GM18499 (cell line): Measurements from ENCODE around the gene QRICH2.
A peak's percentile ranks its signal among the peaks of the same experiment; 100 is the strongest.
"Not testable (repeated sequence)": the region's sequence is repeated elsewhere in the genome, so short reads cannot be mapped to it uniquely, and the experiment has no call there.

Experiments used
- ATAC-seq: cut with Tn5 transposase; IDR thresholded peaks from one replicate; pipeline ENCODE4 v1.9.1; 2021; ENCODE audit warnings: moderate number of reproducible peaks; ENCODE audit not compliant: insufficient read depth, unreplicated experiment

QRICH2 gene, protein sequence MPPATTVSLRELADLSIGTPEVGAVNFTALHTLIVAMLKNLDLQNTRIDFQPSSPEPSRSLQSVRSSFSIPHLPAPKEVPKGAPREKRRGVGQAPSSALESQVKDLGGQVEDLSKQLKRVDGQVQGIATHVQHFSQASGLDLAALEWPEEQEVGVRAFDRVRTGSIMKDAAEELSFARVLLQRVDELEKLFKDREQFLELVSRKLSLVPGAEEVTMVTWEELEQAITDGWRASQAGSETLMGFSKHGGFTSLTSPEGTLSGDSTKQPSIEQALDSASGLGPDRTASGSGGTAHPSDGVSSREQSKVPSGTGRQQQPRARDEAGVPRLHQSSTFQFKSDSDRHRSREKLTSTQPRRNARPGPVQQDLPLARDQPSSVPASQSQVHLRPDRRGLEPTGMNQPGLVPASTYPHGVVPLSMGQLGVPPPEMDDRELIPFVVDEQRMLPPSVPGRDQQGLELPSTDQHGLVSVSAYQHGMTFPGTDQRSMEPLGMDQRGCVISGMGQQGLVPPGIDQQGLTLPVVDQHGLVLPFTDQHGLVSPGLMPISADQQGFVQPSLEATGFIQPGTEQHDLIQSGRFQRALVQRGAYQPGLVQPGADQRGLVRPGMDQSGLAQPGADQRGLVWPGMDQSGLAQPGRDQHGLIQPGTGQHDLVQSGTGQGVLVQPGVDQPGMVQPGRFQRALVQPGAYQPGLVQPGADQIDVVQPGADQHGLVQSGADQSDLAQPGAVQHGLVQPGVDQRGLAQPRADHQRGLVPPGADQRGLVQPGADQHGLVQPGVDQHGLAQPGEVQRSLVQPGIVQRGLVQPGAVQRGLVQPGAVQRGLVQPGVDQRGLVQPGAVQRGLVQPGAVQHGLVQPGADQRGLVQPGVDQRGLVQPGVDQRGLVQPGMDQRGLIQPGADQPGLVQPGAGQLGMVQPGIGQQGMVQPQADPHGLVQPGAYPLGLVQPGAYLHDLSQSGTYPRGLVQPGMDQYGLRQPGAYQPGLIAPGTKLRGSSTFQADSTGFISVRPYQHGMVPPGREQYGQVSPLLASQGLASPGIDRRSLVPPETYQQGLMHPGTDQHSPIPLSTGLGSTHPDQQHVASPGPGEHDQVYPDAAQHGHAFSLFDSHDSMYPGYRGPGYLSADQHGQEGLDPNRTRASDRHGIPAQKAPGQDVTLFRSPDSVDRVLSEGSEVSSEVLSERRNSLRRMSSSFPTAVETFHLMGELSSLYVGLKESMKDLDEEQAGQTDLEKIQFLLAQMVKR (N-terminal part only)

DNA sequence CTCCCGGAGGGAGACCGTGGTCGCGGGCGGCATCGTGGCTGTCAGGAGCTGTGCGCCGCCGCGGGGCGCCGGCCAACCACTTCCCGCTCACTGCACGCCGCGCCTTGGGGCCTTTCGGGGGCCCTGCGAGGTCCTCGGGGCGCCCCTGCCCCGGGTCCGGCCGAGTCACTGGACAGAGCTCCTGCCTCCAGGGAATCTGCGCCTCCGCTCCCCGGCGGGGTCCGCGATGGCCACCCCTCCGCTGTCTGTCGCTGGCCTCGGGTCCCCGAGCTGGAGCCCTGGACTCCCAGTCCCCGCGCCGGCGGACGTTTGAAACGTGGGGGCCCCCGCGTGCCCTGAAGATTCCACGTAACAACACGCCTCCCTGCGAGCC, at the start of gene QRICH2:
QRICH2 (minus strand) TSS at position 311 of the 373 bp plus-strand sequence; CDS start at position 33, 278 bp downstream.
- no peak for ATAC-seq

DNA sequence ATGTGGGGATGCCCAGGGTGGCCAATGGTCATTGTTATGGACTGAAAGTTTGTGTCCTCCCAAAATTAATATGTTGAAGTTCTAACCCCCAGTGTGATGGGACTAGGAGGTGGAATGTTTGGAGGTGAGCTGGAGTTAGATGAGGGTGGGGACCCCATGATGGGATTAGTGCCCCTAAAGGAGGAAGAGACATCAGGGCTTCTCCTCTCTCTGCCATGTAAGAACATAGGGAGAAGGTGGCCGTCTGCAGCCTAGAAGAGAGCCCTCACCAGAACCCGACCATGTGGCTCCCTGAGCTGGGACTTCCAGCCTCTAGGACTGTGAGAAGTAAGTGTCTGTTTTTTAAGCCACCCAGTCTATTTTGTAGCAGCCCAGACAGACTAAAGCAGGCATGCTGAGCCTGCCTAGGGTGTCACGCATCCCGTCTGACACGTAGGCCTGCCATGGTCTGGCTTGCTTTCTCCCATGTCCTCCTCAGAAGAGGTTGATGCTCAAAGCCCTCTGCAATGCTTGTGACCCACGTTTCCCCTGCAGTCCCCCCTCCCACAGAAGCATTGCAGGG, 49.6 kb upstream of the QRICH2 start:
- ATAC-seq, result no peak

DNA sequence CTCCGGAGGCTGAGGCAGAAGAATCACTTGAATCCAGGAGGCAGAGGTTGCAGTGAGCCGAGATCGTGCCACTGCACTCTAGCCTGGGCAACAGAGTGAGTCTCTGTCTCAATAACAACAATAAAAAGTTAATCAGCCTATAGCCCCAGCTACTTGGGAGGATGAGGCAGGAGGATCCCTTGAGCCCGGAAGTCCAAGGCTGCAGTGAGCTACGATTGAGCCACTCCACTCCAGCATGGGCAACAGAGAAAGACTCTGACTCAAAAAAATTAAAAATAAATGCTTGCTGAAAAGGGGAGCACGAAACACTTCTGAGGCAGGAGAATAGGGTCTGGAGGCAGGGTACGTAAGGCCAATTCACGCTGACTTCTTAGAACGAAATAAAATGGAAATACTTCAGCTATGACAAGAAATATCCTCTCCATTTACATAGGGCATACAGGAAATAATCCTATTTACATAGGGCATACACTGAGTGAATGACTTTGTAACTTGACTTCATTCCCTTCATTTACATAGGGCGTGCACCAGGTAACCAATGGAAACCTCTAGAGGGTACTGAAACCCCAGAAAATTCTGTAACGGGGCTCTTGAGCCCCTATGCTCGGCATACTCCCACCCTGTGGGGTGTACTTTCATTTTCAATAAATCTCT, 48.9 kb upstream of the QRICH2 start:
- no peak for ATAC-seq

DNA sequence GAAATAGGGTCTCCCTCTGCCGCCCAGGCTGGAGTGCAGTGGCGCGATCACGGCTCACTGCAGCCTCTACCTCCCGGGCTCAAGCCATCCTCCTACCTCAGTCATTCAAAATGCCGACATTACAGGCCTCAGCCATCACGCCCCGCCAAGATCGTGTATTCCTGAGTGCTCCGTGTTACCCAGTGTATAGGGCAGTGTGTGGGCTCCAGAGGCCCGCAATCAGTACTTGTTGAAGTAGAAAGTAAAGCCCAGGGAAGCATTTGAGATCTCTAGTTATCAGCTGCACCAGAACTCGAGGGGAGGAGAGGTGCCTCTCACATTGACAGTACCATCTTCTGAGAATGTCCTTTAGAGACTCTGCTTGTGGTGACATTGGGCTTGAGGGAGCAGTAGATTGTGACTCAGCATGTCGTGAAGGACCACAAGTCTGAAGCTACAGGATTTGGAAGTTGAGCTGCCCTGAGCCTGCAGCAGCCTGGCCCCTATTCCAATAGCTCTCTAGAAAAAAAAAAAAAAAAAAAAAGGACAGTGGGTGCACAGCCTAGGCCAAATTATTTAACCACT, 46.8 kb upstream of the QRICH2 start:
- no peak for ATAC-seq

DNA sequence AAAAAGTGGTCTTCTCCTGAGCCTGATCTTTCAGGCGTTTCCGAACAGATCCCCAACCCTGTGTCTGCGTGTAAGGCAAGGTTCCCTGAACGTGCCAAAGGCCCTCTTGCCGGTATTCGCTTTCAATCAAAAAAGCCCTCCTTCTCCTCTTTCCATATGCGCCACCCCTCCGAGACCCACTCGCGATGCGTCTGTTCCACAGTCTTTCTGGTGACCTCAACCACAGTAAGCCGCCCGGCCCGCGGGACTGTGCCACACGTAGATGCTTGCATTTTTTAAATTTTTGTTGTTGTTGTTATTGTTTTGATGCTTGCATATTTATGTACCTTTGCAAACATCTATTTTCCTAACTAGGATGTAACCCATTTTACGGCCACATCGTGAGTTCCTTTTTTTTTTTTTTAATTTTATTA, 46.2 kb upstream of the QRICH2 start:
- ATAC-seq, result no peak

DNA sequence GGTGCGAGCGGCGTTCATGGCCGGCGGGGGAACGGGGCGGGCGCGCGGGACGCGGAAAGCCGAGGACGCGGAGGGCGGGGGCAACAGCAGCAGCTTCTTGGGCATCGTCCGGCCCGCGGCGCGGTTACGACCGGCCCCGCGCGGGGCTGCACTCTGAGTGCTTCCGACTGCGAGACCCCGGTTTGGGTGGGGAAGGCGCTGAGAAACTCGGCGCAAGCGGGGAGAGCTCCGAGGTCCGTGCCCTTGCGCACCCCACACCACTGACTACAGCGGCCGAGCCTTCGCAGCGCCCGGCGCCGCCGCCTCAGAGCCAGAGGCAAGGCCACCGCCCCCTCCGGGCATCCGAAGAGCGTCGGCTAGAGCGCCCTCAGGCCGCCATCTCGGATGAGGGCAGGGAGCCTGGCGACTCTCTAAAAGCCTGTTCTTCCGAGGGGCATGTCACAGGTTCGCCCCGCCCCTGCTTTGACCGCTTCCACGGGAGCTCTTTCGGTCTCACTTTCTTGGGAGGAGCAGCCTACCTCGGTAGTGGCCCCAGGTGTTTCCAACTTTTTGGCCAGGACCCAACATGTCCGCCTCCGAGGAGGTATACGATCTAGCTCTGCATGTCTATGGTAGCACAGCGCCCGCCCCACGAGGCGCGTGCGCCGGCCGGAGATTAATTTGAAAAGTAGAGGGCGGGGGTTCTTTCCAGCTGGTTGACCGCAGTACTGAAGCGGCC, 45.7 kb upstream of the QRICH2 start, which contains the start of gene PRPSAP1:
PRPSAP1 (minus strand) TSS at position 318 of the 718 bp plus-strand sequence; CDS start at position 105, 213 bp downstream.
- ATAC-seq, result peak; percentile 63

DNA sequence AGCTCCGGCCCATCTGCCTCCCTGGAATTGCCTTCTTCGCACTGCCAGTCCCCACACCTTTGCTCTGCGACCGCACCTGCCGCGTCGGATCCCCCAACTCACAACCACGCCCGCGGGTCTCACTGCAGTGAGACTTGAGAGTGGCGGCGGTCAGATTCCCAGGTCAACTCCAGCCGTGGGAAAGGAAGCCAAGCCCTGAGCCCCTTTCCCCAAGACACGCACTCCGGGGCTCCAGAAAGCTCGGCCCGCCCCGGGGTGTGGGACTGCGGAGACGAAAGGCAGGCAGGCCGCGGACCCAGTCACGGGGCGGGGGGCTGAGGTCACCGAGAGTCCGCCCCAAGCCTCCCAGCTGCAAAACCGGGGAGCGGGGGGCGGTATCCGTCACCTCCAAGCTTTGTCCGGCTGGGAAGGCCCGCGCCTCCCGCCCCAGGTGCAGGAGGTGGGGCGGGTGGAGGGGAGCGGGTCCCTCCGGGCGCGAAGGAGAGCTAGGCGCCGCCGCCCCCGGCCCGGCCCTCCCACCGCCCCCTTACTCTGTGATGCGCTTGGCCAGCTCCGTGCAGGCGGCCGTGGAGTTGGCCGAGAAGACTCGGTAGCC, 45.0 kb upstream of the QRICH2 start:
- no peak for ATAC-seq

DNA sequence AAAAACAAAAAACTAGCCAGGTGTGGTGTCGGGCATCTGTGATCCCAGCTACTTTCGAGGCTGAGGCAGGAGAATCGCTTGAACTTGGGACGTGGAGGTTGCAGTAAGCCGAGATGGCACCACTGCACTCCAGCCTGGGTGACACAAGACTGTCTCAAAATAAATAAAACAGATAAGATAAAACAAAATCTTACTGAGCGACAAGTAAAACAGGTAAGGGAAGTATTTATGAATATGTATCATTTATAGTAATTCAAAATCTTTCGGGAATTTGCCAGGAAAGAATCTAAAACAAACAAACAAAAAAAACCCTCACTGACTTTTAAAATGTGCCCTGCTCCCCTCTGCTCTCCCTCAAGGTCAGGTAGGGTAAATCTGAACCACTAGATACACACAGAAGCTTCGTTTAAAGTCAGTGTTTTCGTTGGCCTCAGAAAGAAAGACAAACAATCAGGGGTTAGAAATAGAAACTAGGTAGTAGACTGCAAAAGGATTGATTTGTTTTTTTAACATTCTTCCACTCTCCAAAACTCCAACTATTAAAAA, 43.5 kb upstream of the QRICH2 start:
- ATAC-seq, result no peak

DNA sequence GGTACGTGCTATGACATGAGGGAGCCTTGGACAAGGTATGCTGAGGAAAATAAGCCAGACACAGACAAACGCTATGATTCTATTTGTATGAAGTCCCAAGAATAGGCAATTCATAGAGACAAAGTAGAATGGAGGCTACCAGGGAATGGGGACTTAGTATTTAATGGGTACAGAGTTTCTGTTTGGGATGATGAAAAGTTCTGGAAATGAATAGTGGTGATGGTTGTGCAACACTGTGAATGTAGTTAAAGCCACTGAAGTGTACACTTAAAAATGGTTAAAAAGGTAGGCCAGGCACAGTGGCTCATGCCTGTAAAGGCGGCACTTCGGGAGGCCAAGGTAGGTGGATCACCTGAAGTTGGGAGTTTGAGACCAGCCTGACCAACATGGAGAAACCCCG, 42.4 kb upstream of the QRICH2 start:
- ATAC-seq, result no peak

DNA sequence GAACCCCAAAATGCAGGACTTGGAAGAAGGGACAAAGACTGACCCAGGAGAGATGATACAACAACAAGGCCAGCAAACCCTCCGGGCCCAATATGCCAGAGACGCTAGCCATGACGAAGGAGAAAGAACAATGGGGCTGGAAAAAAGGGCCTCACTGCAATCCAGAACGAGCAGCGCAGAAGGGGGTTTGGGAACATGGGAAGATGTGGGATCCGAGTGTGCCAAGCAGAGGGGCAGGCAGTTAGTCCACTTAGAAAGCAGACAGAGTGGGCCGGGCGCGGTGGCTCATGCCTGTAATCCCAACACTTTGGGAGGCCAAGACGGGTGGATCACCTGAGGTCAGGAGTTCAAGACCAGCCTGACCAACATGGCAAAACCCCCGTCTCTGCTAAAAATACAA, 38.9 kb upstream of the QRICH2 start:
- not testable (repeated sequence) for ATAC-seq

DNA sequence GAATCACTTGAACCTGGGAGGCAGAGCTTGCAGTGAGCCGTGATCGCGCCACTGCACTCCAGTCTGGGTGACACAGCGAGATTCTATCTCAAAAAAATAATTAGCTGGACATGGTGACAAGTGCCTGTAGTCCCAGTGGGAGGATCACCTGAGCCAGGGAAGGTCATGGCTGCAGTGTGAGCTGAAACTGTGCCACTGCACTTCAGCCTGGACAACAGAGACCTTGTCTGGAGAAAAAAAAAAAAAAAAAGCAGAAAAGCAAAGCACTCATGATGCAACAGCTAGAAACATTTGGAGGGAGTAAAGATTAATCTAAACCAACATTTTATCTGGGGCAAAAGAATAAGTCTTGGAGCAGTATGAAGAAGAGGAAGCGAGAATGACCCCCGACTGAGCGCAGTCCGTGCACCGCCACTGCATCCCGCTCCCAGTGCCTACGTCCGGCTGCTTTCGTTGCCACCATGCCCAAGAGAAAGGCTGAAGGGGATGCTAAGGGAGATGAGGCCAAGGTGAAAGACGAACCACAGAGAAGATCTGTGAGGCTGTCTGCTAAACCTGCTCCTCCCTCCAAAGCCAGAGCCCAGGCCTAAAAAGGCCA, 37.4 kb upstream of the QRICH2 start:
- ATAC-seq, result no peak

DNA sequence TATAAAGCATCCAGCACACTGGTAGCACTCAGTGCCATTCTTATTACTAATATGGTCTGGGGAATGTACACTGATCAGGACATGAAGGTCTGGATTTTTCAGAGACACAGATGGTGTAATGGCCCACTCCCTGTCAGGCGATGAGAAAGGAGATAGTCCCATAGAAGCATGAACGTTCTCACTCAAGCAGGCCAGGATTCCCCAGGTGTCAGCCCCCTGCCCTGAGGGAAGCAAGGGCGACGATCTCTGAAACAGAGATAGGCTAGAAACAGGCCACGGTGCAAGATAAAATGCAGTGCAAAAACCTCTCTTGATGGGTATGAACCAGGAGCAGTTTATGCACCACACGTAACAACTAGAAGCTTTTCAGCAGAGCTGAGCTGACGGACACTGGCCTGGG, 35.0 kb upstream of the QRICH2 start:
- ATAC-seq, result no peak

DNA sequence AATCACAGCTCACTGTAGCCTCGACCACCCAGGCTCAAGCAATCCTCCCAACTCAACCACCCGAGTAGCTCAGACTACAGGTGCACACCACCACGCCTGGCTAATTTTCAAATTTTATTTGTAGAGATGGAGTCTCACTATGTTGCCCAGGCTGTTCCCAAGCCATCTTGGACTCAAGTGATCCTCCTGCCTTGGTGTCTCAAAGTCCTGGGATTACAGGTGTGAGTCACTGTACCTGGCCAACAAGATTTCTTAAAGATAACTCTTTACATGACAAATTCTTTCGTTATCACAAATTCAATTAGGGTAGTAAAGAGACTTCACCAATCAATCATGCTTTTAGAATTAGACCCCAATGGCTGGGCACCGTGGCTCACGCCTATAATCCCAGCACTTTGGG, 33.2 kb upstream of the QRICH2 start:
- ATAC-seq, result no peak

DNA sequence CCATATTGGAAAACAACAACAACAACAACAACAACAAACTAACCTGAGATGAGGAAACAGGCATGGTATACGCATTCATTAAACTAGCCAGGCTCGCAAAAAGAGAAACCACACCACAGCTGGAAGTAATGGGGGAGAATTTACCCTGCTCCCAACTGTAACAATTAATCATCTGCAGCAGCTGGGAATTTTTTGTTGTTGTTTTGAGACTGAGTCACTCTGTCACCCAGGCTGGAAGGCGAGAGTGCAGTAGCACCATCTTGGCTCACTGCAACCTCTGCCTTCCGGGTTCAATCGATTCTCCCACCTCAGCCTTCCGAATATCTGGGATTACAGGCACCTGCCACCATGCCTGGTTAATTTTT, 29.3 kb upstream of the QRICH2 start:
- ATAC-seq, result no peak

DNA sequence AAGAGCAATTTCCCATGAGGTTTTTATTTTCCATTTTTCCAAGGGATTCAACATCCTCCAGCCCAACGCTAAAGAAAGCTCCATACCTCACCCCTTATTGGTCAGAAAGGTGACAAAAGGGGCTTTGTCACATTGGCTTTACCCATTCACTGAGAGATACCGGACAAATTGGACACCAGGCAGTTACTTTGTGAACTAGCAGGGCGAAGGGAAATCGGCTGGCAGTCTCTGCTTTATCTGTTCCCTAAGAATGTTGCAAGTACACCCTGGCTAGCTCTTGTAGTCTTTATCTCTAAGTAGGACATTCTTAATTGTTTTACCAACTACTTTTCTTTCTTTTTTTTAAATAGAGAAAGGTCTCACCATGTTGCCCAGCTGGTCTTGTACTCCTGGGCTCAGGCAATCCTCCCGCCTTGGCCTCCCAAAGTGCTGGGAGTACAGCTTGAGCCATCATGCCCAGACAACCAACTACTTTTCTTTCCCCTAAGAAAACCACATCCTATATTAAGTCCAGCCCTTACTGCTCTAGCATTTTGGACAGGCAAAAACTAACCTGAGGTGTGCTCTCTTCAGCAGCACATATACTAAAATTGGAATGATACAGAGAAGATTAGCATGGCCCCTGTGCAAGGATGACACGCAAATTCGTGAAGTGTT, 28.8 kb upstream of the QRICH2 start:
- ATAC-seq, result no peak

DNA sequence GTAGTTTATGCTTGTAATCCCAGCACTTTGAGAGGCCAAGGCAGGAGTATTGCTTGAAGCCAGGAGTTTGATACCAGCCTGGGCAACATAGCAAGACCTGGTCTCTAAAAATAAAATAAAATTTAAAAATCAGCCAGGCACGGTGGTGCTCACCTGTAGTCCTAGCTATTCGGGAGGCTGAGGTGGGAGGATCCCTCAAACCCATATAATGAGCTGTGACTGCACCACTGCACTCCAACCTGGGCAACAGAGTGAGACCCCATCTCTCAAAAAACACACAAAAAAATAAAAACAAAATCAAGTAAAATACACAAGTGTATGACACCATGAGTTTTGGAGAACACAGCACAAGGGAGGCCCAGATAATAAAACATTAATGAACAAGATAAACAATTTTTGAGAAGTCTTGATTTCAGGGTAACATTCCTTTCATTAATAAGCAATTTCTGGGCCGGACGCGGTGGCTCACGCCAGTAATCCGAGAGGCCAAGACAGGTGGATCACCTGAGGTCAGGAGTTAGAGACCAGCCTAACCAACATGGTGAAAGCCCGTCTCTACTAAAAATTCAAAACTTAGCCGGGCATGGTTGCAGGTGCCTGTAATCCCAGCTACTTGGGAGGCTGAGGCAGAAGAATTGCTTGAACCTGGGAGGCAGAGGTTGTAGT, 27.8 kb upstream of the QRICH2 start:
- no peak for ATAC-seq
